ENCODE data around the gene S100A9. TPM values are rescaled to one million over a fixed set of nuclear protein-coding genes. Genes with fewer than 3 reads are reported as not detected.

The S100A9 gene
- total RNA-seq, 2 donors from 2014 or later = not detected

- TF ChIP-seq CTCF (conservative IDR thresholded peaks at IDR 0.05) = peak; percentile 31
- Histone ChIP-seq H3K9me3 (ENCODE audit: control insufficient read depth, low read length) (no peaks in the 10 kb centered on the region), H3K9ac (ENCODE audit: extremely low read depth, low read length, poor library complexity, severe bottlenecking) (no peak overlapping the region), H3K4me3 (ENCODE audit: low read length) (no peak overlapping the region), H3K4me1 (ENCODE audit: control insufficient read depth, insufficient read depth, low read length) (no peaks in the 10 kb centered on the region), H3K36me3 (ENCODE audit: control insufficient read depth, insufficient read depth, low read length) (no peaks in the 10 kb centered on the region), H3K27me3 (ENCODE audit: control insufficient read depth, insufficient read depth, low read length, poor library complexity, severe bottlenecking) (no peaks in the 10 kb centered on the region), H3K27ac (ENCODE audit: low read depth, low read length) (no peak overlapping the region)
- Mint-ChIP-seq H3K36me3 (ENCODE audit: low read depth) (no peaks in the 10 kb centered on the region), H3K4me1 (peaks cover 13% of the 10 kb centered on the region), H3K27ac (no peak overlapping the region), H3K4me3 (no peak overlapping the region), H3K27me3 (ENCODE audit: insufficient read depth) (peaks cover 7% of the 10 kb centered on the region), H3K9me3 (no peaks in the 10 kb centered on the region)
- DNase-seq = peak; percentile 49
- 83 to 89% methylated on average over 1 to 8 of the region's 8 CpGs for WGBS, 2 experiments (ENCODE audit: insufficient coverage in 1 of 2, insufficient read length in 1 of 2)
Observed at GRCh38 chr1:153354515-153355193, 3.0 kb upstream of the S100A9 start.

DNA sequence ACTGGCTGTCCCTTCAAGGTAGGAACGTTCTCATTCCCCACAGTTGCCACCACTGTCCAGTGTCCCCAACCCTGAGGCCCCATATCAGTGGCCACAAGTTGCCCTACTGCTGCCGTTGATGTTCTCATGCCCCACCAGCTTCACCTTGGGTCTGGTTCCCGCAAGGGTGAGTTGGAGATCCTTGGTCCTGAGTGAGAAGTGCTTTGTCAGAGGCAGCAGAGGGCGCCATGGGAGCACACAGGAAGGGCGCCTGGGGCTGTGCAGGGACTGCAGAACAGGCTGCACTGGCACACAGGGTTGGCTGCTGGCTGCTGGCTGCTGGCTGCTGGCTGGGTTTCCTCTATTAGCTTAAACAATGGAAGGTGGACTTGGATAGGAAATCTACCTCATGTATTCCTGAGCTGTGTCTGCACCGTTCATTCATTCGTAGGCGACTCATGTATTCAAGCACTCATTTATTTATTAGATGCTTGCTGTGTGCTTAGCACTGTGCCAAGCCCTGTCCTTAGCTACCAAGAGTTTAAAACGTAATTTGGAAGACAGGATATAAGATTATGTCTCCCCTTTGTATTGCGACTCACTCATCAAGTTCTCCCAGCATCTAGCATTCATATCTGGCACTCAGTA lies 2.1 kb upstream of the S100A9 start:
- peaks cover 6% of the 10 kb centered on the region for H3K4me1 Mint-ChIP-seq
- Histone ChIP-seq H3K4me3 (ENCODE audit: low read length) (no peak overlapping the region), H3K4me1 (ENCODE audit: control insufficient read depth, insufficient read depth, low read length) (no peaks in the 10 kb centered on the region), H3K27ac (ENCODE audit: low read depth, low read length) (no peak overlapping the region), H3K9me3 (ENCODE audit: control insufficient read depth, low read length) (no peaks in the 10 kb centered on the region), H3K36me3 (ENCODE audit: control insufficient read depth, insufficient read depth, low read length) (no peaks in the 10 kb centered on the region), H3K27me3 (ENCODE audit: control insufficient read depth, insufficient read depth, low read length, poor library complexity, severe bottlenecking) (no peaks in the 10 kb centered on the region), H3K9ac (ENCODE audit: extremely low read depth, low read length, poor library complexity, severe bottlenecking) (no peak overlapping the region)
- WGBS, 2 experiments (ENCODE audit: insufficient coverage in 1 of 2, insufficient read length in 1 of 2) = 48 to 52% methylated on average over 7 to 10 of the region's 10 CpGs
- DNase-seq = peak; percentile 89
- peak; percentile 77 for TF ChIP-seq CTCF (conservative IDR thresholded peaks at IDR 0.05)
- no peaks in the 10 kb centered on the region for H3K36me3 Mint-ChIP-seq (ENCODE audit: low read depth)
- no peaks in the 10 kb centered on the region for H3K9me3 Mint-ChIP-seq
- no peaks in the 10 kb centered on the region for H3K27me3 Mint-ChIP-seq (ENCODE audit: insufficient read depth)
- H3K27ac Mint-ChIP-seq = no peak overlapping the region
- no peak overlapping the region for H3K4me3 Mint-ChIP-seq

GRCh38 chr1:153356392-153357075 lies 1.1 kb upstream of the S100A9 start:
- Mint-ChIP-seq H3K36me3 (ENCODE audit: low read depth) (no peaks in the 10 kb centered on the region), H3K4me3 (no peak overlapping the region), H3K9me3 (no peaks in the 10 kb centered on the region), H3K27ac (no peak overlapping the region), H3K4me1 (no peaks in the 10 kb centered on the region), H3K27me3 (ENCODE audit: insufficient read depth) (no peaks in the 10 kb centered on the region)
- no peak overlapping the region for H3K9ac ChIP-seq (ENCODE audit: extremely low read depth, low read length, poor library complexity, severe bottlenecking)
- H3K27ac ChIP-seq (ENCODE audit: low read depth, low read length) = no peak overlapping the region
- 90 to 92% methylated on average over 8 of the region's 8 CpGs for WGBS, 2 experiments (ENCODE audit: insufficient coverage in 1 of 2, insufficient read length in 1 of 2)
- H3K9me3 ChIP-seq (ENCODE audit: control insufficient read depth, low read length) = no peaks in the 10 kb centered on the region
- no peak for TF ChIP-seq CTCF (conservative IDR thresholded peaks at IDR 0.05)
- H3K4me3 ChIP-seq (ENCODE audit: low read length) = no peak overlapping the region
- no peaks in the 10 kb centered on the region for H3K36me3 ChIP-seq (ENCODE audit: control insufficient read depth, insufficient read depth, low read length)
- no peaks in the 10 kb centered on the region for H3K4me1 ChIP-seq (ENCODE audit: control insufficient read depth, insufficient read depth, low read length)
- no peaks in the 10 kb centered on the region for H3K27me3 ChIP-seq (ENCODE audit: control insufficient read depth, insufficient read depth, low read length, poor library complexity, severe bottlenecking)
- peak; percentile 28 for DNase-seq

Measured in endodermal cell (in vitro differentiated cells).